MM.1S (cell line): ENCODE results near the gene TENM4.

ENCODE experiments used
- DNase-seq: peaks from one replicate; pipeline ENCODE4 v3.0.0-alpha.2; 2015
- H2AFZ ChIP-seq: fragments of 300-600 bp; sonication (generic); 2 replicates; pipeline ENCODE4 v1.6.0; 2016; ENCODE audit warnings: antibody characterized with exemption, low read length
- H3F3A ChIP-seq: fragments of 300-600 bp; sonication (generic); 2 replicates; pipeline ENCODE4 v1.6.1; 2016; ENCODE audit warnings: mild to moderate bottlenecking, antibody characterized with exemption, low read length, moderate library complexity, mixed read lengths; ENCODE audit not compliant: insufficient read depth
- H3K27ac ChIP-seq: fragments of 300-600 bp; sonication (generic); 2 replicates; pipeline ENCODE4 v1.5.1; 2016; ENCODE audit warnings: mild to moderate bottlenecking, low read length
- H3K27me3 ChIP-seq: fragments of 300-600 bp; sonication (generic); replicated peaks from 2 replicates; pipeline ENCODE4 v1.6.0; 2016; ENCODE audit warnings: low read length; ENCODE audit not compliant: insufficient read depth
- H3K36me3 ChIP-seq: fragments of 300-600 bp; sonication (generic); replicated peaks from 2 replicates; pipeline ENCODE4 v1.6.1; 2016; ENCODE audit warnings: mild to moderate bottlenecking, low read length, mixed read lengths; ENCODE audit not compliant: insufficient read depth
- H3K4me1 ChIP-seq: fragments of 300-600 bp; sonication (generic); 2 replicates; pipeline ENCODE4 v1.6.1; 2016; ENCODE audit warnings: low read length, mixed read lengths
- H3K4me2 ChIP-seq: fragments of 300-600 bp; sonication (generic); 2 replicates; pipeline ENCODE4 v1.6.0; 2016; ENCODE audit warnings: low read depth, low read length
- H3K4me3 ChIP-seq: fragments of 300-600 bp; sonication (generic); 2 replicates; pipeline ENCODE4 v1.5.1; 2016; ENCODE audit warnings: low read length, mixed read lengths
- H3K79me2 ChIP-seq: fragments of 300-600 bp; sonication (generic); 2 replicates; pipeline ENCODE4 v1.6.1; 2016; ENCODE audit warnings: mixed run types, low read length, mixed read lengths
- H3K9ac ChIP-seq: fragments of 300-600 bp; sonication (generic); 2 replicates; pipeline ENCODE4 v1.6.1; 2016; ENCODE audit warnings: low read length, mixed read lengths
- H3K9me2 ChIP-seq: fragments of 300-600 bp; sonication (generic); replicated peaks from 2 replicates; pipeline ENCODE4 v1.6.1; 2016; ENCODE audit warnings: mild to moderate bottlenecking, low read length, mixed read lengths; ENCODE audit not compliant: insufficient read depth
- H3K9me3 ChIP-seq: fragments of 300-600 bp; sonication (generic); replicated peaks from 2 replicates; pipeline ENCODE4 v1.6.1; 2016; ENCODE audit warnings: mild to moderate bottlenecking, low read length, mixed read lengths; ENCODE audit not compliant: insufficient read depth
- H4K20me1 ChIP-seq: fragments of 300-600 bp; sonication (generic); 2 replicates; pipeline ENCODE4 v1.6.1; 2016; ENCODE audit warnings: mild to moderate bottlenecking, low read length, moderate library complexity, mixed read lengths; ENCODE audit not compliant: insufficient read depth
- CTCF ChIP-seq: fragments of 300-600 bp; sonication (generic); IDR thresholded peaks from 2 replicates; pipeline ENCODE4 v1.5.1; 2016; ENCODE audit warnings: antibody characterized with exemption, low read length, mixed read lengths
- EZH2 ChIP-seq: fragments of 300-600 bp; sonication (generic); optimal IDR thresholded peaks from 2 replicates; pipeline ENCODE3; 2017; ENCODE audit warnings: low read depth, mild to moderate bottlenecking, antibody characterized with exemption, low read length, mixed read lengths
- EZH2phosphoT487 ChIP-seq: fragments of 300-600 bp; sonication (generic); IDR thresholded peaks from 2 replicates; pipeline ENCODE4 v1.6.1; 2018; ENCODE audit warnings: antibody characterized with exemption, low read length

The TENM4 gene

GRCh38 chr11:78801161-78801884 lies 639.5 kb downstream of the TENM4 start:
- Histone ChIP-seq H3K27ac (no peak overlapping the region), H3K27me3 (no peaks in the 10 kb centered on the region), H3K4me1 (peaks cover 3% of the 10 kb centered on the region), H3K36me3 (no peaks in the 10 kb centered on the region), H3K9me3 (no peaks in the 10 kb centered on the region), H3K4me2 (no peak overlapping the region), H3F3A (no peaks in the 10 kb centered on the region), H3K9ac (no peak overlapping the region), H3K4me3 (no peak overlapping the region), H3K9me2 (no peaks in the 10 kb centered on the region), H3K79me2 (no peaks in the 10 kb centered on the region), H4K20me1 (no peaks in the 10 kb centered on the region), H2AFZ (no peak overlapping the region)
- no peak for TF ChIP-seq EZH2phosphoT487
- no peak for TF ChIP-seq EZH2
- DNase-seq = no peak

- H3K9me3 ChIP-seq = no peaks in the 10 kb centered on the region
- no peak overlapping the region for H3K9ac ChIP-seq
- H3K9me2 ChIP-seq = no peaks in the 10 kb centered on the region
- H4K20me1 ChIP-seq = no peaks in the 10 kb centered on the region
- no peak overlapping the region for H3K4me3 ChIP-seq
- no peak overlapping the region for H2AFZ ChIP-seq
- TF ChIP-seq CTCF (no peak), EZH2phosphoT487 (no peak), EZH2 (no peak)
- H3K36me3 ChIP-seq = no peaks in the 10 kb centered on the region
- H3K4me1 ChIP-seq = no peaks in the 10 kb centered on the region
- no peaks in the 10 kb centered on the region for H3K27me3 ChIP-seq
- no peaks in the 10 kb centered on the region for H3F3A ChIP-seq
- H3K27ac ChIP-seq = no peak overlapping the region
- no peak for DNase-seq
- H3K79me2 ChIP-seq = no peaks in the 10 kb centered on the region
- no peak overlapping the region for H3K4me2 ChIP-seq
These were observed 640.1 kb downstream of the TENM4 start for GRCh38 chr11:78800756-78801155.

GRCh38 chr11:78800096-78800690 lies 640.6 kb downstream of the TENM4 start:
- Histone ChIP-seq H4K20me1 (no peaks in the 10 kb centered on the region), H3K4me2 (no peak overlapping the region), H3K36me3 (no peaks in the 10 kb centered on the region), H2AFZ (no peak overlapping the region), H3K4me1 (no peaks in the 10 kb centered on the region), H3K79me2 (no peaks in the 10 kb centered on the region), H3K9me3 (no peaks in the 10 kb centered on the region), H3K27ac (no peak overlapping the region), H3F3A (no peaks in the 10 kb centered on the region), H3K27me3 (no peaks in the 10 kb centered on the region), H3K4me3 (no peak overlapping the region), H3K9me2 (no peaks in the 10 kb centered on the region), H3K9ac (no peak overlapping the region)
- no peak for TF ChIP-seq EZH2phosphoT487
- no peak for TF ChIP-seq CTCF
- no peak for TF ChIP-seq EZH2
- no peak for DNase-seq

GRCh38 chr11:78798663-78799062 lies 642.2 kb downstream of the TENM4 start:
- H3K27ac ChIP-seq = no peak overlapping the region
- DNase-seq = peak; percentile 46

More at GRCh38 chr11:78798663-78799062, 642.2 kb downstream of the TENM4 start:
- H4K20me1 ChIP-seq = no peaks in the 10 kb centered on the region
- no peaks in the 10 kb centered on the region for H3K9me3 ChIP-seq
- H3F3A ChIP-seq = no peaks in the 10 kb centered on the region
- H3K79me2 ChIP-seq = no peaks in the 10 kb centered on the region
- H3K9ac ChIP-seq = no peak overlapping the region
- no peaks in the 10 kb centered on the region for H3K27me3 ChIP-seq
- H3K4me2 ChIP-seq = no peak overlapping the region
- TF ChIP-seq EZH2phosphoT487 (no peak), CTCF (peak; percentile 93)
- no peaks in the 10 kb centered on the region for H3K36me3 ChIP-seq
- no peaks in the 10 kb centered on the region for H3K9me2 ChIP-seq
- H3K4me3 ChIP-seq = no peak overlapping the region
- H3K4me1 ChIP-seq = no peaks in the 10 kb centered on the region
- H2AFZ ChIP-seq = no peak overlapping the region
